ENCODE results near the gene USP17L17.
"Not testable (repeated sequence)": the region's sequence is repeated elsewhere in the genome, so short reads cannot be mapped to it uniquely, and the experiment has no call there.

Gene USP17L17

GRCh38 chr4:9267319-9267718, 23.6 kb downstream of the USP17L17 start, which contains the start of gene USP17L22:
TSS of gene USP17L22 (plus strand) at chr4:9267619. CDS start at chr4:9267619, 0 bp downstream.
- DNase-seq (ENCODE audit: low spot score); H3K36me3 Mint-ChIP-seq (ENCODE audit: low read depth); H3K4me1 Mint-ChIP-seq (ENCODE audit: low read depth); H3K9me3 Mint-ChIP-seq; H3K4me3 Mint-ChIP-seq; H3K27ac Mint-ChIP-seq; H3K27me3 Mint-ChIP-seq (ENCODE audit: low read depth): not testable (repeated sequence)

GRCh38 chr4:9271719-9272118, 28.0 kb downstream of the USP17L17 start:
- DNase-seq (ENCODE audit: low spot score) = peak; percentile 4
- not testable (repeated sequence) for H3K9me3 Mint-ChIP-seq; H3K27ac Mint-ChIP-seq; H3K27me3 Mint-ChIP-seq (ENCODE audit: low read depth); H3K4me1 Mint-ChIP-seq (ENCODE audit: low read depth); H3K4me3 Mint-ChIP-seq; H3K36me3 Mint-ChIP-seq (ENCODE audit: low read depth)

All from T-helper 2 cell treated with Interferon-gamma antibody and Interleukin-4, amounts not matched to agents 5 μg/mL and 100 μg/mL, for 36 hours (primary cell).